LNCAP (cell line): ENCODE results near the gene SPHK2.

ENCODE experiments used
- TF ChIP-seq, protein P1 (sequence below): fragments of 450-650 bp; IDR thresholded peaks from 2 replicates; pipeline ENCODE4 v1.5.1; 2017; ENCODE audit warnings: mild to moderate bottlenecking

The SPHK2 gene

DNA sequence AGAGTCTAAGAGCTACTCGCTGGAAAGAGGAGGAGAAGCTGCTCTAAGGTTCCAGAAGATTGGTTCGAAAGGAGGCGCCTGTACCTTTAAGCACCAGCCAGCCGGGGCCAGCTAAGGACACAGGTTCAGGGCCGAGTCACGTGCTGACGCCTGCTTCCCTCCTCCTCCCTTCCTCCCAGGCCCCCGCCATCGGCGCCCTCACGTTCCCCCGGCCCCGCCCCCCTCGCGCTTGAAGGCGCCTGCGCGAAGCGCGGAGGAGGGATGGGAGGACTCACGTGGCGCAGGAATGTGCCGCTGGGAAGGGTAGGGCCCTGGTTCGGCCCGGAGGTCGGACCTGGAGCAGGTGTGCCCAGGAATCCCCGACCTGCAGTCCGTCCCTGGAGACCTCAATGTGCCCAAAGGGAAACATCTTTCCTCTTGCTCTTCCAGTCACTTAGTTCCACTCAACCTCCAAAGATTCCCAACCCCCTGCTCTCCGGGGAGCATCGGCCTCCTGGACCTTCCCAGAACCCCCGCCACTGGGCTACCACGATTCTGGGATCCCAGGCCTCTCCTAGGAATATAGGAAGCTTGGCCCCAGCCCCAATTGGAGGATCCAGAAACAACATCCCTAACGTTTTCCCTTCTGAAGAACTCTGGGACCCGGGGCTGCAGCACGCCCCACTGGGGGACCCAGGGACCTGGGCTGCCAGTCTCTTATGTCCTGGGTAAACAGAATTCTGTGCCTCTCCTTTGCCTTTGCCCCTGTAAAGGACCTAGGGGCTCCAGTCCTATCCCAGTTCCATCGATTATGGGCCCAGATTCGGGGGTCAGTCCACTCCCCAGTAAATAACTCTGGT is 15.3 kb downstream of the SPHK2 start:
- TF ChIP-seq, protein P1, sequence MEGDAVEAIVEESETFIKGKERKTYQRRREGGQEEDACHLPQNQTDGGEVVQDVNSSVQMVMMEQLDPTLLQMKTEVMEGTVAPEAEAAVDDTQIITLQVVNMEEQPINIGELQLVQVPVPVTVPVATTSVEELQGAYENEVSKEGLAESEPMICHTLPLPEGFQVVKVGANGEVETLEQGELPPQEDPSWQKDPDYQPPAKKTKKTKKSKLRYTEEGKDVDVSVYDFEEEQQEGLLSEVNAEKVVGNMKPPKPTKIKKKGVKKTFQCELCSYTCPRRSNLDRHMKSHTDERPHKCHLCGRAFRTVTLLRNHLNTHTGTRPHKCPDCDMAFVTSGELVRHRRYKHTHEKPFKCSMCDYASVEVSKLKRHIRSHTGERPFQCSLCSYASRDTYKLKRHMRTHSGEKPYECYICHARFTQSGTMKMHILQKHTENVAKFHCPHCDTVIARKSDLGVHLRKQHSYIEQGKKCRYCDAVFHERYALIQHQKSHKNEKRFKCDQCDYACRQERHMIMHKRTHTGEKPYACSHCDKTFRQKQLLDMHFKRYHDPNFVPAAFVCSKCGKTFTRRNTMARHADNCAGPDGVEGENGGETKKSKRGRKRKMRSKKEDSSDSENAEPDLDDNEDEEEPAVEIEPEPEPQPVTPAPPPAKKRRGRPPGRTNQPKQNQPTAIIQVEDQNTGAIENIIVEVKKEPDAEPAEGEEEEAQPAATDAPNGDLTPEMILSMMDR: no peak

DNA sequence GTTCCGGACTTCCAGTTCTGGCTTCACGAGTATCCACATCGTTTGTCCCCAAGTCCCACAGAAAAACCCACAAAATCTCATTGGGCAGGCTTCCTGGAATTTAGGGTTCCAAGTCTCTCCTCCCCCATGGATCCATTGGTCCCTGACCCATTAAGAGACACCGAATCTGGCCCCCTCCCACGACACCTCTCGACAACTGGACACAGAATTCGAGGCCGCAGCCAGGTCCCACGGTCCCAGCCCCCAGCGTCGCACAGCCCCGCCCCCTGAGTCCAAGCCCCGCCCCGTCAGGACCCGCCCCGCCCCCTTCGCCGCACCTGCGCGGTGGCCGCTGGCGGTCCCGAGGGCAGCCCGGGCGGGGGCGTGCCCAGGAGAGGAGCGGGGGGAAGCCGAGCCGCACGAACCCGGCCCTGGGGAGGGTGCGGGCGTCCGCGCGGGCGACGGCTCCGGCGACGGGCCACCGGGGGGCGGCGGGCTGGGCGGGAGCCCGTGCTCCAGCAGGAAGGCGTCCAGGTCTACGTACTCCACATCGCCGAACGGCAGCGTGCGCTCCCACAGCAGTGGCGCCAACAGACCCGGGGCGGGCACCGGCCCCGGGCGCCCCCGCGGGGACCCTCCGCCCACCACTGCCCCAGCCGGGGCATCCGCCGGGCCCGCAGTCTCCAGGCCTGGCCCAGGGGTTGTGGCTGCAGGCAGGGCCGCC is 16.1 kb downstream of the SPHK2 start:
- TF ChIP-seq, protein P1: no peak

GRCh38 chr19:48635966-48636858 is 16.9 kb downstream of the SPHK2 start:
- TF ChIP-seq, protein P1: no peak

- TF ChIP-seq, protein P1: no peak
Observed at GRCh38 chr19:48636859-48637448, 17.6 kb downstream of the SPHK2 start, which contains the start of gene DBP. TSS of gene DBP (minus strand) at chr19:48637379. CDS start at chr19:48636994, 385 bp downstream.

DNA sequence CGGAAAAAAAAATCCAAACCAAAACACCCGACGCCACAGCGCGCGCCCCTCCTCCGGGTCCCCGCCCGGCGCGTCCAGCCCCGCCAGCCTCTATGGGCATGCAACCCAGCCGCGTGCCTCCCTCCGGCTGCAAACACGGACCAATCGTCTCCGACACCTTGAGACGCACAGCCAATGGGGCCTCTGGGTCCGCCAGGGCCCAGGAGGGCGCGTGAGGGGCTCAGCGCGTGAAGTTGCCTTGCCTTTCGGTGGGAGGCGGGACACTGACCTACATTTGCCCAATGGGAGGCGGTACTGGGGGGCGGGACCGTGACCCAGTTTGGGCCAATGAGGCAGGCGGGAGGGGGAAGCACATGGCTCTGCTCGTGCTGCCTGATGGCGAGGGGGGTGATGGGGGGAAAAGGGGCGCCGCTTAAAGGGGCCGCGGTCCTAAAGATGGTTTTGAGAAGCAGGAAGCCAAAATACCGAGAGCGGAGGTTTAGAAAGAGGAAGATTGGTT is 18.2 kb downstream of the SPHK2 start:
- TF ChIP-seq, protein P1: no peak

- TF ChIP-seq, protein P1: no peak; the same call in 1 of the 2 replicates
Observed at GRCh38 chr19:48637948-48638830, 18.9 kb downstream of the SPHK2 start.
